NOMO-1 treated with dmso at 0.1 percent for 144 hours (cell line): ENCODE data around the gene ZBTB7A.
"Not testable (repeated sequence)": the region's sequence is repeated elsewhere in the genome, so short reads cannot be mapped to it uniquely, and the experiment has no call there.

ENCODE experiments used
- DNase-seq: peaks from one replicate; lab custom pipeline; 2025; ENCODE audit not compliant: unreplicated experiment; lab: John Stamatoyannopoulos, UW

Gene ZBTB7A

GRCh38 chr19:3998667-3999412, 67.9 kb downstream of the ZBTB7A start:
- not testable (repeated sequence) for DNase-seq

- DNase-seq: no peak
Measured at GRCh38 chr19:3995607-3996006, 71.1 kb downstream of the ZBTB7A start.
